ENCODE measurements around the gene GPRC5D.

DNA sequence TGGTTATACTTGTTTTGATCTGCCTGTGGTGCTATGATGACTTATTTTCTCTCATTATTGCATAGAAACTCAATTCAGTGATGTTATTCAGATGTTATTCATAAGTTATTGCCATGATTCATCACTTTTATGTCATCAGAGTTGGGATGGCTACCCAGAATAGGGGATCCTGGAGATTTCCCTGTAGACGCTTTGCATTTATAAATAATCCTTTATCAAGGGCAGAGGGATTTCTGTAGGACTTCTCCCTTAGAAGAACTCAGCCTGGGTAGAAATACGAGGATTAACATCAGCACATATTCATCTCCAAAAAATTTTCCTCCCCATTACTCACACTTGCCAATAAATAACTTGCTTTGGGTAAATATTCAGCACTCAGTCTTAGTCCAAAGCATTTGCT is 55.7 kb downstream of the GPRC5D start:
- TF ChIP-seq, protein P1, sequence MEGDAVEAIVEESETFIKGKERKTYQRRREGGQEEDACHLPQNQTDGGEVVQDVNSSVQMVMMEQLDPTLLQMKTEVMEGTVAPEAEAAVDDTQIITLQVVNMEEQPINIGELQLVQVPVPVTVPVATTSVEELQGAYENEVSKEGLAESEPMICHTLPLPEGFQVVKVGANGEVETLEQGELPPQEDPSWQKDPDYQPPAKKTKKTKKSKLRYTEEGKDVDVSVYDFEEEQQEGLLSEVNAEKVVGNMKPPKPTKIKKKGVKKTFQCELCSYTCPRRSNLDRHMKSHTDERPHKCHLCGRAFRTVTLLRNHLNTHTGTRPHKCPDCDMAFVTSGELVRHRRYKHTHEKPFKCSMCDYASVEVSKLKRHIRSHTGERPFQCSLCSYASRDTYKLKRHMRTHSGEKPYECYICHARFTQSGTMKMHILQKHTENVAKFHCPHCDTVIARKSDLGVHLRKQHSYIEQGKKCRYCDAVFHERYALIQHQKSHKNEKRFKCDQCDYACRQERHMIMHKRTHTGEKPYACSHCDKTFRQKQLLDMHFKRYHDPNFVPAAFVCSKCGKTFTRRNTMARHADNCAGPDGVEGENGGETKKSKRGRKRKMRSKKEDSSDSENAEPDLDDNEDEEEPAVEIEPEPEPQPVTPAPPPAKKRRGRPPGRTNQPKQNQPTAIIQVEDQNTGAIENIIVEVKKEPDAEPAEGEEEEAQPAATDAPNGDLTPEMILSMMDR (IDR thresholded peaks at IDR 0.05), result no peak
- TF ChIP-seq POLR2A (IDR thresholded peaks at IDR 0.05) (no peak), EP300 (IDR thresholded peaks at IDR 0.05) (no peak)

All from ovary (tissue), 3 donors.